HG03066 (cell line): Measurements from ENCODE around the gene CDYL2.
"Not testable (repeated sequence)": the region's sequence is repeated elsewhere in the genome, so short reads cannot be mapped to it uniquely, and the experiment has no call there.

Source experiments
- ATAC-seq: cut with Tn5 transposase; IDR thresholded peaks from one replicate; pipeline ENCODE4 v1.9.1; 2021; ENCODE audit warnings: low read depth; ENCODE audit not compliant: unreplicated experiment

CDYL2 gene

DNA sequence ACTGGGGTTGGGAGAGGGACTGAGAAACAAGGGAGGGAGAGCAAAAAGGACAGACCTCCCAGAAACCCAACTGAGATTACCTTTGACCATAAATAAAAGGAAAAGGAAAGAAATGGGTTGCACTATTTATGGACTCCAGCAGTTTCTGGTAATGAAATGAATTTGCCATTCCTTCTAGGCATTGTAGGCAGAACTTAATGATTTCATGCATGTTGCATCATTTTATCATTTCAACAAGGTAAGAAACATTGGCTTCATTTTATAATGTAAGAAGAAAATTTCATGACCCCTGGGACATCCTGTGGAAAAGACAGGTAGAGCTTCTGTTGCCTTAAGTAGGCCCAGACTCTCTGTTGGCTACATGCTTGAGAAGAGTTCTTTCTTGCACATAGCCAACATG lies 8.2 kb upstream of the CDYL2 start:
- ATAC-seq = no peak

DNA sequence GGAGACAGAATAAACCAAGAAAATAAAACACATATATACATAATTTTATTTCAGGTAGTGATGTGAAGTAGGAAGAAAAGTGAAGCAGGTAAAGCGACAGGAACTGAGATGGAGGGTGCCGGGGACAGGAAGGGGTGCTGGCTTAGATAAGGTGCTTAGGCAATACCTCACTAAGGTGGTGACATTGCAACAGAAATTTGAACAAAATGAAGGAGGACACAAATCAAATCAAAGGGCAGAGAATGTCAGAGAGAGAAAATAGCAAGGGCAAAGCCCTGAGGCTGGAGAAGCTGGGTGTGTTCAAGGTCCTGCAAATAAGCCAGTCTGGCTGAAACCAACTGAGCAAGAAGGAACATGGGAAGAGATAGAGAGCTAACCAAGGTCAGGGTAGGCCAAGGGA lies 5.0 kb upstream of the CDYL2 start:
- no peak for ATAC-seq

DNA sequence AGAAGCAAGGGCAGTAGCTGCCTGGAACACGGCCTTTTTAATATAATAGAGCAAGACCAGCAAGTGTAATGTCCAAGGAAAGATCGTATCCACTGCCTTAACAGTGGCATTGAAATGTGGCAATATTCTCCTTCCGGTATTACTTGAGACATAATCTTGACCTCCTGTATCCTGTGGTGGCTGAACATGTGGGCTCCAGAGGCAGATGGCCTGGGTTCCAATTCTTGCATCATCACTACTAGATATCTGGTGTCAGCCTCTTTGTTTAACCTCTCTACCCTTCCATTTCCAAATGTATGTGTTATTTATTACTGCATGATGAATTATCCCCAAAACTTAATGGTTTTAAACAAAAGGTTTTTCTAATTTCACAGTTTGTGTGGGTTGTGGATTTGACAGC lies 3.5 kb upstream of the CDYL2 start:
- no peak for ATAC-seq

DNA sequence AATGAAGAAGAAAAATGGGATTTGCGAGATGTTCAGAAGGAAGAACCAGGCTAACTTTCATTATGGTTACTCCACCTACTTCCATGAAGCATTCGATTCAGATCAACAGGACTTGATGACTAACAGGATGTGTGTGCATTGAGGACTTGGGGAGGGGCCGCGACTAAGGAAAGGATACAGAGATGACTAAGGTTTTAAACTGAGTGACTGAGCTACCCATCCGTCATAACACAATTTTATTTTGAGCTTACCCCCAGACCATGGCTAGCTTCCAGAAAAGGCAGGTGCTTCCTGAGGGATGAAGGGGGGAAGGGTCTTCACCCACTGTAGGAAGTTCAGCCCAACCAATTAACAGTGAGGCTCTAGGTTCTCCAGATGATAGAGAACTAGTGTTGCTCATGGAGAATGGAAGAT lies 2.5 kb upstream of the CDYL2 start:
- no peak for ATAC-seq

DNA sequence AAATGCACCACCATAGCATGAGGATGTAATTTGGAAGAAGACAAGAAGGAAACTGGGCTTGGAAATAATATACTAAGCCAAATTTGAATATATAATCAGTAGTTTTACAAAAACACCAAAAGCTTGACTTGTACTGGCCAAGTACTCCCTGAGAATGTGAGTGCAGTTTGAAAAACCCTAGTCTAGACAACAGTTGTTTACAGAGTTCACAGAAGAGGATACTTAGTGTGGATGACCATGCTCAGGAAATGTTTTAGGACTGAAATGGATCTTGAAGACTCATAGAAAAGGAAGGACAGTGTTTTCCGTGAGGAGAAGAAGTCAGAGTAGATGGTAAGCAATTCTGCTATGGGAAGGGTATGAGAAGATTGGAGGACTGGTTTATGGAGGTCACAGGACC lies 1.9 kb upstream of the CDYL2 start:
- no peak for ATAC-seq

DNA sequence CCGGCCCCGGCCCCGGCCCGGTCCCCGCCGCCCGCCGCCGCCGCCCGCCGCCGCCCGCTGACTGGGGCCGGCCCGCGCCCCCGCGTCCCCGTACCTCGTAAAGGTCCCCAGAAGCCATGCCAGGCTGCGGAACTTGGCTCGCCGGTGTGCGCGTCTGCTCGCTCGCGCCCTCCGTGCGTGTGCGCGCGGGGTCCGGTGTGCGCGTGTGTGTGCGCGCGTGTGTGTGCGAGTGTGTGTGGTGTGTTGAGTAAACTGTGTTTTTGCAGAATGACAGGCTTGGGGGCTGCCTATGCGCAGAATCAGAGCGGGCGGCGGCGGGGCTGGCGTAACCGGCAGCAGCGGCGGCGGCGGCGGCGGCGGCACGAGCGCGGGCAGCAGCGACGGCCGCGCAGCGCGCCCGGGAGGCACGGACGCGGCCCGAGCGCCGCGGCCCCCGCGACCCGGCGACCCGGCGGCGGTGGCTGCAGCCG lies 307 bp downstream of the CDYL2 start:
- no peak for ATAC-seq

DNA sequence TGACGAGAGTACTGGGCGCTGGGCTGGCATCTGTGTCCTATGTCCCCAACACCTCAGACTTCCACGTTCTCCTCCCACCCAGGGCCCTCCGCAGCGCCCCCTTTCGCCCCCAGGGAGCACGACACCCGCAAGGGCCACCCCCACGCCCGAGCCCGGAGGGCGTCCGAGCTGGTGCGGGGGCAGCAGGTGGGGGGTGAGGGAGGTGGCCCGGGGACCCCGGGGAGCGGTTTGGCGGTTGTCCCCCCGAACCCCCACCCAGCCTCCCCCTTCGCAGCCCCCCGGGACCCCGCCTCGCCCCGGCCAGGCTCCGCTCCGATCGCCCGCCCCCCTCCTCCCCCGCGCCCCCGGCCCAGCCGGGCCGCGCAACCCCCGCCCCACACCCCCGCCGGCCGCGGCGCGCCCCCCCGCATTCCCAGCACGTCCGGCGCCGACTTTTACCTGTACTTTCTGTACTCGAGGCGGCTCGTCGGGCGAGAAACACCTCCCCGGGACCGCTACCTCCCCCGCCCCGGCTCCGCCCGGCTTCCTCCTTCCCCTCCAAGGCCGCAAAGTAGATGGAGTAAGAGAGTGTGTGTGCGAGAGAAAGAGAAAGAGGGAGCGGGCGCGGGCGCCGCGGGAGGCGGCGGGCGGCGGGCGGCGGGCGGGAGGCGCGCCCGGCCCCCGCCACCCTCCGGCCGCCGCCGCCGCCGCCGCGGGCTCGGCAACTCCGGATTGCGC lies 901 bp downstream of the CDYL2 start:
- no peak for ATAC-seq

DNA sequence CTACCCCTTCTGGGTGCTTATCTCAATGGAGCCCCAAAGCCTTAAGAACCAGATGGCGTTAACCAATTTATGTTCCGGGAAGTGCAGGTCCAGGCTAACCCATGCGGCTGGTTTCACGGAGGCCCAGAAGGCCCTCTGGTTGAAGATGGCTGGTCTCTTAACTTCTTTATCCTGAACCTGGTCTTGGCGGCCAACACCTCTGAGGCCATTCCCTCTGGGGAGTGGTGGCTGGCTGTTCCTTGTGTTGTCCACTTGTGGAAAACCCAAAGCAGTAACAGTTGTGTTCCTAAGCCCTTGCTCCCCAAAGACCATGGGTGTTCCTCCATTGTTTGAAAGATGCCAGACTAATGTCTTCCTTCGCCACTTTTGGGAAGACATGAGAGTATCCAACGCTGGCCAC lies 1.5 kb downstream of the CDYL2 start:
- ATAC-seq = no peak

DNA sequence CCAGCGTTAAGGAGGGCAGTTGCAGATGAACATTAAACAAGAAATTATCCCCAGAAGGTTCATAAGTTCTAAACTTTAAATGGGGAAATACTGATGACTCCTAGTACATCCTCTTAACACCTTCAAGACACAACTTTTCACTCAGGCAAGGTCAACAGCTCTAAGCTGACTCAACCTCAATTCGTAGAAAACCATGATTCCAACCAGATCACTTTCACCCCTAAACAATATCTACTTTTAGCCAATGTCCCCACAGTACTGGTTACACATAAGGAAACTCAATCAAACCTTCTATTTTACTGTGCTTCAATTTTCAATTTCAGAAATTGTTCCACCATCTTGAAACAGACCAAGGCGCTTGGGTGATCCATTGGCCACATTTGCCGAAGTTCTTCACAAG lies 2.3 kb downstream of the CDYL2 start:
- ATAC-seq = no peak

DNA sequence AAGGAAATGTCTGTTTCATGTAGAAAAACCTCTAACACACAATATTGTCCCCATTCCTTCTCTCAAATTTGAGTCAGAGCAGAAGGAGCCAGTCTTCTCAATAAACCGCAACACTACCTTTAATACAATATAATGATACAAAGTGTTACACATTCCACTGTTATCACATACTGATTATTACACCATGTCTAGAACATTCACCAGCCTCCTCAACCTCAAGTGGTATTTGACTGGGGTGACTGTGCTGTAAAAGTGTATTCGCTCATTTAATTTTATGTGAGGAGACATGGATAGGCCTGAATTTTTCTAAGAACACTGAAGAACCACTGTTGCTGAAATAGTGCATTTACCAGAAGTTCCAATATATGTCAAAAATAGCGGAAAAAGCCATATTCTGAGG lies 10.3 kb downstream of the CDYL2 start:
- ATAC-seq = no peak

DNA sequence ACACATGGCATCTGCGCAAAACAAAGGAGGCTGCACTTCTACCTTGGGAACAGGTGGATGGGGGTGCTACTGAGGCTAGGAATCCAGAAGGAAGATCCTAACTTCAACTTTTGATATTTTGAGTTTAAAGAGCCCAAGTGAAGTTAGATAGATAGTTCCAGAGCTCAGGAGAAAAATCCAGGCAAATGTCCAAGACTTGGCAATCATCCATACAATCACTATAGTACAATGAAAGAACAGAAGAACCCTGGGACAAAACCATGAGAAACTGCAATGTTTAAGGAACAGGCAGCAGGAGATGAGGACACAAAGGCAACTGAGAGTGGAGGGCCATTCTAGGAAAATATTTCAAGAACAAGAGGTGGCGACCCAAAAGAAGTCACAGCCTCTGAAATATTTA lies 12.4 kb downstream of the CDYL2 start:
- no peak for ATAC-seq

DNA sequence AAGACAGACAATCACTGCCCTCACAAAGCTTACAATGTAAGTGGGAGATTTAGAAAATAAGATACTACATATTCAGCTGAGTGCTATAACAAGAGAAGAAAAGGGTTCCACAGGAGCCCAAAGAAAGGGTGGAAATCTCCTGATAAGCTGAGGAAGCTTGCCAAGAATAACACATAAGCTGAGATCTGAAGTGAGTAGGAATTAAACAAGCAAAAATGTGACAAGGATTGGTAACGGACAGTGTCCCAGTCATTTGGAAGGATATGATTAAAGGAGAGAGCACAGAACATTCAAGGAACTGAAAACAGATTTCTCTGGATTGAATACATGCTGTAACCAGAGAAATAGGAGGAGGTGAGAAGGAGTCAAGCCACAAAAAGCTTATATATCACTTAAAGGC lies 13.0 kb downstream of the CDYL2 start:
- no peak for ATAC-seq

DNA sequence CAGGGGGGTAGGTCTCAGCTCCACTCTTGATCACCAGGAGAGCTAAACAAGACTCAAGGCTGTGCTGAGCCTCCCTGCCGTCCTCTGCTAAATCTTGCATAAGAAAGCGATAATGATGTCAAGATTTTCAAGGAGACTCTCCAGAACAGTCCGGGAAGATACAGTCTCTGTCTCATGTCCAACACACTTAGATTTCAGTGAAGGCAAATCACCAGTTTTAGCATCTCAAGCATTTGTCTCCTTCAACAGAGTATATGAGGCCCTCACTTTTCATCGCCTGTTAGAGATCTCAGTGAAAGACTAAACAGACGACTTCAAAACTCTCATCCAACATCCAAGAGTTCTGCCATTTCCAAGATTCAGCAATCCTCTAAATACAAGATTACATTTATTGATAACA lies 13.6 kb downstream of the CDYL2 start:
- no peak for ATAC-seq

DNA sequence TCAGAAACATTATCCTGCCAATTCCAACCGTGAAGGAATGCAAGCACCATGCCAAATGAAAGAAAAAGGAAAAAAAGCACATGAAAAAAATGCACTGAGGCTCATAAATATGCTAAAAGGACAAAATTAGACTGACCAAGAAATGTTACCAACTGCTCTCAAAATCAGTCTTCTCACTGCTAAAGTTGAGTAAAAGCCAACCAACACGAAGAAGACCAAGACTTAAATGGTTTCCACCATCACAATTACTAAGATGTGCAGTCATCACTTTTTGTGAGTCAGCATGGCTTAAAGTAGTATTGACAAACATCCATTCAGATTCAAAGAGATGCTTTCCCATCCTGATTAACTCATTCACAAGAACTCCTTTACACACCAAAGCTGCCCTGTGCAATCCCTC lies 16.4 kb downstream of the CDYL2 start:
- no peak for ATAC-seq

DNA sequence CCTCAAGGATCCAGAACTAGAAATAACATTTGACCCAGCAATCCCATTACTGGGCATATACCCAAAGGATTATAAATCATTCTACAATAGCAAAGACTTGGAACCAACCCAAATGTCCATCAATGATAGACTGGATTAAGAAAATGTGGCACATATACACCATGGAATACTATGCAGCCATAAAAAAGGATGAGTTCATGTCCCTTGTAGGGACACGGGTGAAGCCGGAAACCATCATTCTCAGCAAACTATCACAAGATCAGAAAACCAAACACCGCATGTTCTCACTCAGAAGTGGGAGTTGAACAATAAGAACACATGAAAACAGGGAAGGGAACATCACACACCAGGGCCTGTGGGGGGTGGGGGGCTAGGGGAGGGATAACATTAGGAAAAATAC lies 17.8 kb downstream of the CDYL2 start:
- ATAC-seq = not testable (repeated sequence)

DNA sequence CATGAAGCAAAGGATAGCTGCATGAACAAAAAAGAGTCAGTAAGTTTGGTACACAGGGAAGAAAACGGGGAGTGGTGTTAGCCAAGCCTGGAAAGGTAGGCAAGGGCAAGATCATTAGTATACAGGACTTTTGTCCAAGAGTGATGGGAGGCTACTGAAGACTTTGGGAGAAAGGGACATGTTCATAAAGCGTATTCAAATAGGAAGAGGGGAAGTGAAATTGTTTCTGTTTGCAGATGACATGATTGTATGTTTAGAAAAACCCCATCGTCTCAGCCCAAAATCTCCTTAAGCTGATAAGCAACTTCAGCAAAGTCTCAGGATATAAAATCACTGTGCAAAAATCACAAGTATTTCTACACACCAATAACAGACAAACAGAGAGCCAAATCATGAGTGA lies 19.4 kb downstream of the CDYL2 start:
- ATAC-seq = no peak

DNA sequence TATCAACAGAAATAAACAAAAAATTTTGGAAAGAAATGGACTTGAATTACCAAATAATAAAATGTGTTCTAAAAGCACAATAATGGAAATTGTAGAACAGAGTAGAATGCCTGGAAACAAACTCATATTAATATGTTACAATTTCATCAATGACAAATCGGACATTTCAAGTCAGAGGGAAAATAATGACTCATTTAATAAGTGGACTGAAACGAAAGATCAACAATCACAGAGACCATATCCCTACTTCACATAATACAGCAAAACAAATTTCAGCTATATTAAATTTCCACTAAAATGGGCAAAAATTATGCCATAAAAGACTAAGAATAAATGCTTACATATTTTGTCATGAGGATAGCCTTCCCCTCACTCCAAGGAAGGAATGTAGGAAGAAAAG lies 25.7 kb downstream of the CDYL2 start:
- ATAC-seq = no peak

DNA sequence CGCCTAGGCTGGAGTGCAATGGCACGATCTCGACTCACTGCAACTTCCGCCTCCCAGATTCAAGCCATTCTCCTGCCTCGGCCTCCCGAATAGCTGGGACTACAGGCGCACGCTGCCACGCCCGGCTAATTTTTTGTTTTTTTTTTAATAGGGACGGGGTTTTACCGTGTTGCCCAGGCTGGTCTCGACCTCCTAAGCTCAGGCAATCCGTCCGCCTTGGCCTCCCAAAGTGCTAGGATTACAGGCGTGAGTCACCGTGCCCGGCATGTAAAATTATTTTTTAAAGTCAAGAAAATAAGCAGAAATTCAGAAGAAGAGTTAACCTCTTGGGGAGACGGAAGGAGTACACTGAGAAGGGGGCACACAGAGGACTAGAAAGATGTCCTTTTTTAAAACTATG lies 27.5 kb downstream of the CDYL2 start:
- ATAC-seq = no peak

DNA sequence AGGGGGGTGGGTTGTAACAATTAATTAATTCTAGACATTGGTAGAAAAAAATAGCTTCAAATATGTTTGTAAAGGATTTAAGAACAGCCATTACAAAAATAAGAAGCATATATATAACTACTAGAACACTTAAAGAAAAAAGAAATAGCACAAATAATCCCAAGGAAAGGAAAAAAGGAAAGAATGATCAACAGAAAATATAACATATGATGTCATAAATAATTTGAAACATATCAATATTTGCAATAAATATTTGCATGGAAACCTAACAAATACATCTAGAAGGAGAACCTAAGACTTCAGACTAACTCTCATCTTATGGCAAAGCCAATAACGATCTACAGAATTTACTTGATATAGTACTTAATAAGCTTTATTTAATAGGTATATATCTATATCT lies 28.9 kb downstream of the CDYL2 start:
- ATAC-seq = no peak

DNA sequence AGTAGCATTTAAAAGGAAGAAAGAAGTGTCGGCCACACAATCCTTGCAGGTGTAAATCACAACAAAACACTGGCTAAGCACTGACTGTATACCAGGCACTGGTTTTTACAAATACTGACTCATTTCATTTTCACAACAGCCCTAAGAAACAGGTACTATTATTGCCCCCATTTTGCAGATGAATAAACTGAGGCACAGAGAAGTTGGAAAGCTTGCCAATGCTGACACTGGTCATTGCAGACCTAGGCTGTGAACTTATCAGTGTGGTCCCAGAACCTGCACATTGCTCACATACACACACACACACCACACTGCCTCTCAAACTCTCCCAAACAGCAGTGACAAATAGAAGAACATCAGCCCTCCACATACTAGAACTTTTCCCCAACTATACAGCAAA lies 37.6 kb downstream of the CDYL2 start:
- ATAC-seq = no peak

DNA sequence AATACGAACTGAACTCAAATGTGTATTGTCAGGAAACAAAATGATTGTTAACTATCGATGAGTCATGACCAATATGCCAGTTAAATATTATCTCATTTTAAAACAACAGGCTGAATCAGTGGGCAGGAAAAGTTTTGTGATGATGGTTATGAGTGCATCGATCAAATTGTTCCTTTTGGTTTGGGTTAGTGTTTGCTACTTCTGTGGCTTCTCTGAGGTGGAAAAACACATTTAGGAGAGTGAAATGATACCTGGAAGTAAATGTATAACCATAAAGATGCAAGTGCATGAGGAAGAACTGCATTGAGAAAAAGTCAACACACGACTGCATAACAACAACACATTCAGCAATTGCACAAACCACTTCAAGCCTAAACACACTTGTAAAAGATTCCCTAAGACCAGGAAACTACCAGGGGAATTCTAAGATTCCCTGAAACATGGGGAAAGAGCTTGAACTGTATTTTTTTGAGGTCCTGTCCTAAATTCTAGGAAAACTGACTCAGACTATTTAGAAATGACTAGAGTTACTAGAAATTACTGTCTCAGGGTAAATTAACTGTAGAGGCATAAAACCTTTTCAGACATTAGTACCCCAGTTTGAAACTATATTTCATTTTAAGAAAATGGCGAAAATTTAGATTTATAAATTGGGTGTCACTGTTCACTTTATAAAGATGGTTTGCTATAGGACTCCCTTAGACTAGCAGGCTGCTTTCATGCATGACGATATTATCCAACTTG lies 44.8 kb downstream of the CDYL2 start:
- ATAC-seq = no peak

DNA sequence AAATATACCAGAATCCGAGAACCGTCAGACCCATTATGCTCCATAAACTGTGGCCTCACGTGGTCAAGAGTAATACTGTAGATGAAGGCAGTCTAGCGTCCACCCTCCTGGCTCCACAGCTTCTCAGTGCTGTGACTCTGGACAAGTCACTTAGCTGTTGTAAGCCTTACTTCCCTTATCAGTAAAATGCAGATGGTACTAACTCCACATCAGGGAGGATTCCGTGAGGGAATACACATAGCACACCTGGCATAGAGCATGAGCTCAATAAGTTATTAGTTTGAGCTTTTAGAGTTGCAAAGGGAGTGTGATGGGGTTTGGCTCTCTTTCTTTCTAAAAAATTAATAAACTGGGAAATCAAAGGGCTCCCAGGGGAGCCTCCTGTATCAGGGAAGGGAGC lies 49.9 kb downstream of the CDYL2 start:
- no peak for ATAC-seq
